ENCODE measurements around the gene ELP6.
A peak's percentile ranks its signal among the peaks of the same experiment; 100 is the strongest.

ELP6 gene

GRCh38 chr3:47513125-47513929 lies at the start of gene ELP6:
TSS of gene ELP6 (minus strand) at chr3:47513712. CDS start at chr3:47513590, 122 bp downstream.
- peak; percentile 97 for DNase-seq (ENCODE audit: low spot score)

- no peak for DNase-seq (ENCODE audit: low spot score)
These were observed 42.8 kb upstream of the ELP6 start for GRCh38 chr3:47556351-47556750.

DNA sequence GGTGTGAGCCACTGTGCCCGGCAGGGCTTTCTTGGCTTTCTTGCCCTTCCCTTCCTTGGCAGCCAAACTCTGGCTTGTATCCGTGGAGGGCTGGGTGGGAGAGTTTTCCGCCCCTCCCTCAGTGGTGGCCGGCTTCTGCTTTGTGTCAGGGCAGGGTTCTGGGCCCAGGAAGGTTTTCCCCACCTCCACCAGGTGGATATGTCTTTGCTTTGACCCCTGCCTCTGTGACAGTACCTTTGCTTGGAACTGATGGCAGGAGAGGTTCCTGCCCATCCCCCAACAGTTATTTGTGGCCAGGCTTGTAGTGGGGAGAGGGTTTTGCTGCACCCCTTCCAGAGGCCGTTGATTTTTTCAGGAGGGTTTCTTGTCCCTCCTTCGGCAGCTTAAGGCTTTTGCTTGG lies 40.8 kb upstream of the ELP6 start:
- no peak for DNase-seq (ENCODE audit: low spot score)

- no peak for DNase-seq (ENCODE audit: low spot score)
These were observed 39.9 kb upstream of the ELP6 start for GRCh38 chr3:47553407-47553806.

GRCh38 chr3:47542471-47543173 lies 29.1 kb upstream of the ELP6 start:
- DNase-seq (ENCODE audit: low spot score): no peak

DNA sequence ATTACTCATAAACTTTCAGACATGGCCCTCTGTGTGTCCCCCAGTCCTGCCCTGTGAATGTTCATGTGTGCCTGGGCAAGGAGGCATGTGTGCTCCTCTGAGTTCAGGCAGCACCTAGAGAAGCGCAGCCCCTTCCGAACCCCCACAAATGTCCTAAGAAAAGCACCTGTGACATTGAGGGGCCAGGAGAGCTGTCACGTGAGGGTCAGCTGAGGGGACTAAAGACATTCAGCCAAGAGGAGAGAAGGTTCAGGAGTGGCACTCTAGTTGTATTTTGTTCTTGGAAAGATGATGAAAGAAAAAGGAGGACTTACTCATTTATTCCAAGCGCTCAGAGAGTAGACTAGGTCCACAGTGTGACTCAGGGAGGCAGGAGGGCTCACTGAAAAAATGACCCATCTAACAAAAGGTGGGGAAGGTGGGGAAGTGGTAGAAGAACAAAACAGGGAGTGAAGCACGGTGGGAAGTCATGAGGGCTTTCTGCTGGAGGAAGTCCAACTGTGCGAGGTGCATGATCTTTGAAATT lies 28.1 kb upstream of the ELP6 start:
- DNase-seq (ENCODE audit: low spot score): no peak

- DNase-seq (ENCODE audit: low spot score): no peak
These were observed 26.8 kb upstream of the ELP6 start for GRCh38 chr3:47540281-47540680.

DNA sequence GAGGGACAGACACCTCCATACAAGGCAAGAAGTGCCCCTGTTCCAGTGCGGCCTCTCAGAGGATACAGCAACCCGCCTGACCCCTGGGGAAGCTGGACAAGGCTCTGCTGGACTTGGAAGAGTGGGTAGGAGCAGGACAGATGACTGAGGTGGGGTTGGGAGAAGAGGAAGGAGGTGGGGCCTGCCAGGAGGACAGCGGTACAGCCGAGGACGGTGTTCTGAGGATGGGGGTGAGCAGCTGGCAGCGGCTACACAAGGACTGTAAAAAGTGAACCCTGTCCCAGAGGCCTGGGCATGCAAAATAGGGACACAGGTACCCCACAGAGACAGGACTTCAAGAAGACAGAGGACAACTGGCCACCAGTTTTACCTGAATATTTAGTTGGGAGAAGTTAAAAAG lies 23.5 kb upstream of the ELP6 start:
- DNase-seq (ENCODE audit: low spot score): no peak

DNA sequence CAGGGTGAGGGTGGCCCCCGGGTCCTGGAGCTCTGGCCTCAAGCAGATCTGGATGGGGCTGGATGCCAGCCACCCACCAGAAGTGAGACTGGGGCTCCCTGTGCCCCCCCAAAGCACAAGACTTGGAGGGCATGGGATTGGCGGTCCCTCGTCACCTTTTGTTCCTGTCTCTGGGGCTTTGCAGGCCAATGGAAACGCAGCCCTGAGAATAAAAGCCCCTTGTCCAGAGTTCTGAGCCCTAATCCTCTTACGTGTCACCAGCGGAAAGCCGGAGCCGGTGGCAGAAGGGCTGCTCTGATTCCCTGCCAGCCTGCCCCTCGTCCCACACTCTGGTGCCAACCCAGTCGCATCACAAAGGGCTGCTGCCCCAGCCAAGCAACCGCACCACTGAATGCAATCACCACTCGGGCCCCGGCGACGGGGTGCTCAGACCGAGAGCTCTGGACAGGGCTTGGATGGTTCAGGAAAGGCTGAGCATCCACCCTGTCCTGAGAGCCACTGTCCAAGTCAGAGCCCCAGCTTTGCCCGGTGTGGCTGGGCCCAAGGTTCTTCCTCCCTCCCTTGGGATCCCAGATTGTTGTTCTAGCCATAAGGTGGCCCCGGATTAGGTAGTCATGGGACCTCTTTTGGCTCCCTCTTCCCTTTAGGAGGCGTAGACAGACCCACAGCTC lies 22.8 kb upstream of the ELP6 start:
- DNase-seq (ENCODE audit: low spot score): no peak

GRCh38 chr3:47533996-47534454 lies 20.5 kb upstream of the ELP6 start:
- DNase-seq (ENCODE audit: low spot score): no peak

- DNase-seq (ENCODE audit: low spot score): no peak
These were observed 20.0 kb upstream of the ELP6 start for GRCh38 chr3:47533481-47533880.

DNA sequence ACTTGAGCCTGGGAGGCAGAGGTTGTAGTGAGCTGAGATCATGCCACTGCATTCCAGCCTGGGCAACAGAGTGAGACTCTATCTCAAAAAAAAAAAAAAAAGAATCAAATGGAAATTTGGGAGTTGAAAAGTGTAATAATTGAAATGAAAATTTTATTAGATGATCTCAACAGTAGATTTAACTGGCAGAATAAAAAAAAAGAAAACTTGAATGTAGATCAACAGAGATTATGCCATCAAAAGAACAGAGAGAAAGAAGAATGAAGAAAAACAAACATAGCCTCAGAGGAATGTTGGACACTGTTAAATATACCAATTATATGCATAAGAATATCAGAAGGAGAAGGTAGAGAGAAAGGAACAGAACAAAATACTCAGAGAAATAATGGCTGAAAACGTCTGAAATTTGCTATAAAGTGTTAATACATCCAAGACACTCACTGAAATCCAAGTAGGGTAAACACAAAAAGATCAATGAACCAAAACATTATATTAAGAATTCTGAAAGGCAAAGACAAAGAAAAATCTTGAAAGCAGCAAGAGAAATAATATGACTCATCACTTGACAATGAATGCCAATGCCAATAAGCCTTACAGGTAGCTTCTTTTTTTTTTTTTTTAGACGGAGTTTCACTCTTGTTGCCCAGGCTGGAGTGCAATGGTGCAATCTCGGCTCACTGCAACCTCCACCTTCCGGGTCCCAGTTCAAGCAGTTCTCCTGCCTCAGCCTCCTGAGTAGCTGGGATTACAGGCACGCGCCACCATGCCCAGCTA lies 14.6 kb upstream of the ELP6 start:
- DNase-seq (ENCODE audit: low spot score): no peak

- no peak for DNase-seq (ENCODE audit: low spot score)
These were observed 12.1 kb upstream of the ELP6 start for GRCh38 chr3:47525617-47526016.

DNA sequence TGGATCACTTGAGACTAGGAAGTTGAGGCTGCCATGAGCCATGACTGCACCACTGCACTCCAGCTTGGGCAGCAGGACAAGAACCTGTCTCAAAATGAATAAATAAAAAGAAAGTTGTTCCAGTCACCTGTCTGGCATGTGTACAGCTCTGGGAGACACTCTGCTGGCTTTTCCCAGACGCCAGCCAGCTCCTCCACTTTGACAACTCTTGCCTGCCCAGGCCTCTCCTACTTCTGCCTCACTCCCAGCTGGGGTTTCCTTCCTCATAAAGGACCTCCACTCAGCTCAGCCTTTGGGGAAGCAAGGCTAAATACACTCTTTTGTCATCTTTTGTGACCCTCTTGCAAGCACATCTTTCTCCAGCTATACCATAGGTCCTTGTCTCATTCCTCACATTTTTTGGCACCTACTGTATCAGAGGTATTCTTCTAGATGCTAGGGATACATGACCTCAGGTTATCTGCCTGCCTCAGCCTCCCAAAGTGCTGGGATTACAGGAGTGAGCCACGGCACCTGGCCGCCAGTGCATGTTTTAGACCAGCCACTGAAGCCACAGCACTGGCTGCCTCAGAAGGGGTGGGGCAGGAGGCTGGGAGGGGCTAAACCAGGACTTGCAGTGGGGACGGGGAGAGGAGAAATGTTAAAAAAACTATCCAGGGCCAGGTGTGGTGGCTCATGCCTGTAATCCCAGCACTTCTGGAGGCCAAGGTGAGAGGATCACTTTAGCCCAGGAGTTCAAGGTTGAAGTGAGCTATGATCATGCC lies 10.0 kb upstream of the ELP6 start:
- DNase-seq (ENCODE audit: low spot score): no peak

DNA sequence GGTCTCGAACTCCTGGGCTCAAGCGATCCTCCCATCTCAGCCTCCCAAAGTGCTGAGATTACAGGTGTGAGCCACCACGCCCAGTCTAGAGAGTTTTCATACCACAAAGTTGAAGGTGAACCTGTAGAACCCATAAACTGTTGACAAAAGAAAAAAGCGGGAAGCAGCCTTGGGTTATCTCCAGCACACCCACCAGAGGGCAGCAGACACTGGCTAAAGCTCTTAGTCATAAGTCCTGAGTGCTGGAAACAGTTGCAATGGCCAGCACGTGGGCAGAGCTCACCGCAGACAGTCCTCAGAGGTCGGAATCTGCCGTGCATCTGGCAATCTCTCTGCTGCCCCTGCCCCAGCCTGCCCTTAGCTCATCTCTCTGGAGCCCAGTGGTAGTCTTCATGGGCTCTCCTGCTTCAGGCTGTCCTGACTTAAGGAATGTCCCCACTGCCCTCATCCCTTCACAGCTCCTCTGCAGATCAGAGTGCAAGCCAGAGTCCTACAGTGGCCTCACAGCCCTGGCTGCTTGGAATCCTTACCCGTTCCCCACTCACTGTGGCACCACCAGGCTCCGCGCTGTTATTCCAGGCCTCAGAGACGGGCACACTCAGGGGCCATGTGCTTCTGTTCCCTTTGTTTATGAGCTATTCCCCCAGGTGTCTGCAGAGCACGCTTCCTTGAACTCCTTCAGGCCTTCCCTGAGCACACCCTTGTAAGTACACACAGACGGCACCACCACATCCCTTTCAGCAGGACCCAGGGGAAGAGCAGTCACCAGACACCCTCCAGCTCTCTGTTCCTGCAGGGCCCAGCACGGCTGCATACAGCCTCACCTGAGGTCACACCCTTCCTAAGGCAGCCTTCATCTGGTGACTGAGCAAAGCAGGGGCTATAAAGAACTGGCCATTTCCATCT lies 8.8 kb upstream of the ELP6 start:
- peak; percentile 91 for DNase-seq (ENCODE audit: low spot score)

DNA sequence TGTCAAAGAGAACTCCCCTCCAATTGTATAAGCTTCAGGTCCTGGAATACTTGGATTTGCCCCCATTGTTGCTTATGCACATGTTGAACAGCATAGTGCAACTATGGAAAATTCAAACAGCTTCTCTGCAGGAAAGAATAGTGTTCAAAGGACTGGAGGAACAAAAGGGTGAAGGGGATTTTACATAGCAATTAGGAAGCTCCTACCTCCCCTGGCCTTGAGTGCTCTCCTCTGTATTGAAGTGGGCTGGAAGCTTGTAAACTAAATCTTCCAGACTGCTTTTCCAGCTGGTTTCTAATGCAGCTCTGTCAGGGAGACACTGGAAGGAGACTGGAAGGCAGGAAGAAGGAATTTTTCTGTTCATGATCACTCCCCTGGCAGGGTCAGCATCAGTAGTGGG lies 7.2 kb upstream of the ELP6 start:
- DNase-seq (ENCODE audit: low spot score): no peak

- no peak for DNase-seq (ENCODE audit: low spot score)
These were observed 4.4 kb upstream of the ELP6 start for GRCh38 chr3:47517937-47518336.

DNA sequence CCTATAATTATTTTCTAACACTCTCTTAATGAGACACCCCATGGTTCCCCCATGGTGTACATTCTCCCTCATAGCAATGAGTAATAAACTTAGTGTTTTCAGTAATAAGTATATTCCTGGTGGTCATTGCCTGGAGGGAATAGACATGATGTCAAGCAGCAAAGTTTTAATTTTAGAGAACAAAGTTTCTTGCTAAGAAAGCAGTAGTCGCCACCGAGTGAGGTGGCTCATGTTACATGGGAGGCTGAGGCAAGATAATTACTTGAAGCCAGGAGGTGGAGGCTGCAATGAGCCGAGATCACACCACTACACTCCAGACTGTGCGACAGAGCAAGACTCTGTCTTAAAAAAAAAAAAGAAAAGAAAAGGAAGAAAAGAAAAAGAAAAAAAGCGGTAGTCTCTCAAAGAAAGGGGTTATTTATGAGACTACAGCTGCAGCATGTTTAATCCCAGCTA lies 2.4 kb upstream of the ELP6 start:
- DNase-seq (ENCODE audit: low spot score): no peak

GRCh38 chr3:47515100-47515499 lies 1.6 kb upstream of the ELP6 start:
- no peak for DNase-seq (ENCODE audit: low spot score)
